ENCODE measurements around the gene FMN1. TPM values are rescaled to one million over a fixed set of nuclear protein-coding genes. Genes with fewer than 3 reads are reported as not detected.

The FMN1 gene
- polyA plus RNA-seq, 2 donors, result 1.0 to 2.1 TPM

DNA sequence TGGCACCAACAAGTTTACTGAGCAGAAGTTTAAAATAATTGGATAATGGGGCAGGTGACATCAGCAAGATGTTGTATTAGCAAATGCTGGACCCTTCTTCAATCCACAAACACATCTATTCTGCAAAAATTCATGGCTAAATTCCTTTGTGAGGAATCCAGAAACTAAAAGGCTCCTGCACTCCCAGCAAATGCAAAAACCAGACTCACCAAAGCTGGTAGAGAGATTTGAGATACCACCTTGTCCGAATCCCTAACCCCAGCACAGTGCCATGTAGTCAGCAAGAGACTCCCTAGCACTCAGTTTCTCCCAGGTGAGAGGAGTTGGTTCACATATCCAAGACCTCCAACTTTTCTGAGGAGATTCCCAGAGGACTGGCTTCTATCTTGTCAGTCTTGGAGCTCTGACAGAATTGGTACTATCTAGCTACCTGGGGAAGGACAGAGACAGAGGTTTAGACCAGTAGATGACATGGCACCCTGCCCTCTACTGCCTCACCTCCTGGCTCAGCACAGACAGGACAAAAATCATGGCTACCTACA, 454.9 kb downstream of the FMN1 start:
- WGBS, 2 donors, result 67 to 86% methylated on average over 1 of the region's 1 CpG

DNA sequence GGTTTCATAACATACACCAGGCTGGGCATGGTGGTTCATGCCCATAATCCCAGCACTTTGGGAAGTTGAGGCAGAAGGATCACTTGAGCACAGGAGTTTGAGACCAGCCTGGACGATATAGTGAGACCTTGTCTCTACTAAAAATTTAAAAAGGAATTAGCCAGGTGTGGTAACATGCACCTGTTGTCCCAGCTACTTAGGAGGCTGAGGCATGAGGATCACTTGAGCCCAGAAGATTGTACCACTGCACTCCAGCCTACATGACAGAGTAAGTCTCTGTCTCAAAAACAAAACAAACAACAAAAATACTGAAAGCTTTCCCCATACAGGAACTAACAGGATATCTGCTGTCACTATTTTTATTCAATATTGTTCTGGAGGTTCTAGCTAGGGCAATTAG, 455.8 kb downstream of the FMN1 start:
- Histone ChIP-seq H3K27me3 (ENCODE audit: control insufficient read depth in 1 of 2, insufficient read depth in 2 of 2, low read length in 2 of 2) (no peaks in the 10 kb centered on the region), H3K36me3 (ENCODE audit: control insufficient read depth in 2 of 2, insufficient read depth in 2 of 2, low read length in 1 of 2) (no peaks in the 10 kb centered on the region), H3K4me1 (ENCODE audit: control insufficient read depth in 2 of 2, insufficient read depth in 2 of 2, low read length in 1 of 2) (no peaks in the 10 kb centered on the region), H3K27ac (ENCODE audit: low read depth in 2 of 2, low read length in 1 of 2) (no peak overlapping the region), H3K9me3 (ENCODE audit: control insufficient read depth in 2 of 2, insufficient read depth in 1 of 2, low read depth in 1 of 2, low read length in 1 of 2) (no peaks in the 10 kb centered on the region), H3K4me3 (ENCODE audit: low read depth in 1 of 2, low read length in 2 of 2) (no peak overlapping the region)
- 85 to 88% methylated on average over 1 of the region's 1 CpG for WGBS, 2 donors

More for the DNA sequence above, 454.9 kb downstream of the FMN1 start:
- H3K27ac ChIP-seq (ENCODE audit: low read depth in 2 of 2, low read length in 1 of 2), result no peak overlapping the region
- H3K9me3 ChIP-seq (ENCODE audit: control insufficient read depth in 2 of 2, insufficient read depth in 1 of 2, low read depth in 1 of 2, low read length in 1 of 2), result no peaks in the 10 kb centered on the region
- no peaks in the 10 kb centered on the region for H3K27me3 ChIP-seq (ENCODE audit: control insufficient read depth in 1 of 2, insufficient read depth in 2 of 2, low read length in 2 of 2)
- no peaks in the 10 kb centered on the region for H3K36me3 ChIP-seq (ENCODE audit: control insufficient read depth in 2 of 2, insufficient read depth in 2 of 2, low read length in 1 of 2)
- no peaks in the 10 kb centered on the region for H3K4me1 ChIP-seq (ENCODE audit: control insufficient read depth in 2 of 2, insufficient read depth in 2 of 2, low read length in 1 of 2)
- no peak overlapping the region for H3K4me3 ChIP-seq (ENCODE audit: low read depth in 1 of 2, low read length in 2 of 2)

DNA sequence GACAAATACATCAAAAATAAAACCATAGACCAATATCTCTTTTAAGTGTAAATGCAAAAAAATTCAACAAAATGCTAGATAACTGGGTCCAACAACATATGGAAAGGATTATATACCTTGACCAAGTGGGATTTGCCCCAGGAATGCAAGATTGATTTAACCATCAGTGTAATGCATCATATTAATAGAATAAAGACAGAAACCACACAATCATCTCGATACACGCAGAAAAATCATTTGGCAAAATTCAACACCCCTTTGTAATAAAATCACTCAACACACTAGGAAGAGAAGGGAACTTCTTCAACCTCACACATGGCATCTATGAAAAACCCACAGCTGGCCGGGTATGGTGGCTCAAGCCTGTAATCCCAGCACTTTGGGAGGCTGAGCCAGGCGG, 457.2 kb downstream of the FMN1 start:
- H3K27ac ChIP-seq (ENCODE audit: low read depth in 2 of 2, low read length in 1 of 2), result no peak overlapping the region
- 89 to 91% methylated on average over 4 of the region's 4 CpGs for WGBS, 2 donors

DNA sequence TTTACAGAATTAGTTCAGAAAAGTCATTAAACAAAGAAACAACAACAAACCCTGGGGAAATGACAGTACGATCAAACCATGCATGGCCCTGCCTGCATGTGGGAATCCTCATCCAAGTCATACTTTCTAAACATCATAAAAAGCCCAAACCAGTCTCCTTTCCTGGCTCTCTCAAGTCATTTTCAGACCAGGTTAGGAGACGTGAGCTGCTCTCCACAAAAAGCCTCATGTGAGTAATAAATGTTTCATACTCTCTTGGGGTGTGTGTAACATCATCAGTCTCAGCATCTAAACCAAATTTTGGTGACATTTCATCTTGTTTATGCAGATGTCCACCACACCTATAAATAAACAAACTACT, 457.8 kb downstream of the FMN1 start:
- Histone ChIP-seq H3K4me1 (ENCODE audit: control insufficient read depth in 2 of 2, insufficient read depth in 2 of 2, low read length in 1 of 2) (no peaks in the 10 kb centered on the region), H3K4me3 (ENCODE audit: low read depth in 1 of 2, low read length in 2 of 2) (no peak overlapping the region), H3K36me3 (ENCODE audit: control insufficient read depth in 2 of 2, insufficient read depth in 2 of 2, low read length in 1 of 2) (no peaks in the 10 kb centered on the region), H3K9me3 (ENCODE audit: control insufficient read depth in 2 of 2, insufficient read depth in 1 of 2, low read depth in 1 of 2, low read length in 1 of 2) (no peaks in the 10 kb centered on the region), H3K27ac (ENCODE audit: low read depth in 2 of 2, low read length in 1 of 2) (no peak overlapping the region), H3K27me3 (ENCODE audit: control insufficient read depth in 1 of 2, insufficient read depth in 2 of 2, low read length in 2 of 2) (no peaks in the 10 kb centered on the region)
- 81 to 83% methylated on average over 2 of the region's 2 CpGs for WGBS, 2 donors

More for the DNA sequence above, 457.2 kb downstream of the FMN1 start:
- H3K36me3 ChIP-seq (ENCODE audit: control insufficient read depth in 2 of 2, insufficient read depth in 2 of 2, low read length in 1 of 2), result no peaks in the 10 kb centered on the region
- no peak overlapping the region for H3K4me3 ChIP-seq (ENCODE audit: low read depth in 1 of 2, low read length in 2 of 2)
- H3K4me1 ChIP-seq (ENCODE audit: control insufficient read depth in 2 of 2, insufficient read depth in 2 of 2, low read length in 1 of 2), result no peaks in the 10 kb centered on the region
- H3K9me3 ChIP-seq (ENCODE audit: control insufficient read depth in 2 of 2, insufficient read depth in 1 of 2, low read depth in 1 of 2, low read length in 1 of 2), result no peaks in the 10 kb centered on the region
- no peaks in the 10 kb centered on the region for H3K27me3 ChIP-seq (ENCODE audit: control insufficient read depth in 1 of 2, insufficient read depth in 2 of 2, low read length in 2 of 2)

DNA sequence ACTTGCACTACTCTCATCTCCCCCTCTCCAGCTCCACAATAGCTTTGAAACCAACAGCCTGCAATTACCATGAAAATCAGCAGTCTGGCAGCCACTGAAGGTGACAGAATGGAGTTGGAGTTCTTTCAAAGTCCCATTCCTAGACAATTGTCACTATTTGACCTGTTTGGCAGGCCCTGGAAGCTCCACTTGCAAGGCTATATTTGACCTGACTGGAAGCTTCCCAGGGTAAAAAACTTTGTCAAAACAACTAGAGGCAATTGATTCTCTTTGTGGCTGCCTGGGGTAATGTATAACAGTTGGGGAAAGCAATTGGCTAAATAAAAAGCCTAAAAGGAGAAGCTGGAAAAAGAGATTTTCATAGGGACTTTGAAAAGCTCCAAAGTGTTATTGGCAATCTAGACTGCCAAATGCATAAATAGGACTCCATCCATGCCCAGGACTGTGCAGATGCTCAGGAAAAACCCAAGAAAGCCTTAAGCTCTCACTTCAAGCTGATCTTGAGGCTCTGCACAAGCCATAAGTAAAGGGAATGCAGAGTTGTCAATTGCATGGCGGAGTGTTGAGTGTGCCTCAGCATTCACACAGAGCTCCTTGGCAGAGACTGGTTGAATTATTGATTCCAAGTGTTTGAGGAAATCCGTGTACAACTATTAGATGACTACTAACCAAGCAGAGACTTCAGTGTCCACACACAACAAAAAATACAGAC, 458.4 kb downstream of the FMN1 start:
- WGBS, 2 donors, result 83% methylated on average over 2 of the region's 2 CpGs
- no peak overlapping the region for H3K4me3 ChIP-seq (ENCODE audit: low read depth in 1 of 2, low read length in 2 of 2)
- H3K36me3 ChIP-seq (ENCODE audit: control insufficient read depth in 2 of 2, insufficient read depth in 2 of 2, low read length in 1 of 2), result no peaks in the 10 kb centered on the region
- no peaks in the 10 kb centered on the region for H3K9me3 ChIP-seq (ENCODE audit: control insufficient read depth in 2 of 2, insufficient read depth in 1 of 2, low read depth in 1 of 2, low read length in 1 of 2)
- H3K4me1 ChIP-seq (ENCODE audit: control insufficient read depth in 2 of 2, insufficient read depth in 2 of 2, low read length in 1 of 2), result no peaks in the 10 kb centered on the region
- no peaks in the 10 kb centered on the region for H3K27me3 ChIP-seq (ENCODE audit: control insufficient read depth in 1 of 2, insufficient read depth in 2 of 2, low read length in 2 of 2)
- no peak overlapping the region for H3K27ac ChIP-seq (ENCODE audit: low read depth in 2 of 2, low read length in 1 of 2)

DNA sequence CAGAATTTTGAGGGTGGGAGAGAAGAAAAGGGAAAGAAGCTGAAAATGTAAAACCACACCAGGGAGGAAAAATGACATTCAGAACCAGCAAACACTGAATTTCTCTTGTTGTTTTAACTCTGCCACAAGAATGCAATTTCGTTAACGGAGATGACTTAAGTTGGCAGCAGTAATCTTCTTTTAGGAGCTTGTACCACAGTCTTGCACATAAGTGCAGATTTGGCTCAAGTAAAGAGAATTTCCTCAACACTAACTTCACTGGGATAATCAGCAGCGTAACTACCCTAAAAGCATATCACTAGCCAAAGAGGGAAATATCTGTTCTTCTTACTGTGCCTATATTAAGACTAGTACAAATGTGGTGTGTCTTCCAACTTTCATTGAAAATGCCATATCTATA, 461.2 kb downstream of the FMN1 start:
- Histone ChIP-seq H3K4me3 (ENCODE audit: low read depth in 1 of 2, low read length in 2 of 2) (no peak overlapping the region), H3K27ac (ENCODE audit: low read depth in 2 of 2, low read length in 1 of 2) (no peak overlapping the region), H3K4me1 (ENCODE audit: control insufficient read depth in 2 of 2, insufficient read depth in 2 of 2, low read length in 1 of 2) (no peaks in the 10 kb centered on the region), H3K9me3 (ENCODE audit: control insufficient read depth in 2 of 2, insufficient read depth in 1 of 2, low read depth in 1 of 2, low read length in 1 of 2) (no peaks in the 10 kb centered on the region), H3K27me3 (ENCODE audit: control insufficient read depth in 1 of 2, insufficient read depth in 2 of 2, low read length in 2 of 2) (no peaks in the 10 kb centered on the region), H3K36me3 (ENCODE audit: control insufficient read depth in 2 of 2, insufficient read depth in 2 of 2, low read length in 1 of 2) (no peaks in the 10 kb centered on the region)
- WGBS, 2 donors, result 56 to 76% methylated on average over 3 of the region's 3 CpGs

DNA sequence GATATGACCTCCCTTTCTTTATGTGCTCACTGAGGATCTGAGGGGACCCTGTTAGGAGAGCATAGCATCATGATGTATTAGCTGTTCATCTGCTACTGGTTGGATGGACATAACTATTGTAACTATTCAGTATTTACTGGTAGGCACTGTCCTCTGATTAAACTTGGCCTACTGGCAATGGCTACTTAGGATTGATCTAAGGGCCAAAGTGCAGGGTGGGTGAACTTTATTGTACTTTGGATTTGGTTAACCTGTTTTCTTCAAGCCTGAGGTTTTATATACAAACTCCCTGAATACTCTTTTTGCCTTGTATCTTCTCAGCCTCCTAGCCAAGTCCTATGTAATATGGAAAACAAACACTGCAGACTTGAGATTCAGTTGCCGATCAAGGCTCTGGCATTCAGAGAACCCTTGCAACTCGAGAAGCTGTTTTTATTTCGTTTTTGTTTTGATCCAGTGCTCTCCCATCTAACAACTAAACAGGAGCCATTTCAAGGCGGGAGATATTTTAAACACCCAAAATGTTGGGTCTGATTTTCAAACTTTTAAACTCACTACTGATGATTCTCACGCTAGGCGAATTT, 461.8 kb downstream of the FMN1 start:
- no peaks in the 10 kb centered on the region for H3K4me1 ChIP-seq (ENCODE audit: control insufficient read depth in 2 of 2, insufficient read depth in 2 of 2, low read length in 1 of 2)
- 75 to 88% methylated on average over 6 of the region's 6 CpGs for WGBS, 2 donors
- no peak overlapping the region for H3K4me3 ChIP-seq (ENCODE audit: low read depth in 1 of 2, low read length in 2 of 2)
- H3K27ac ChIP-seq (ENCODE audit: low read depth in 2 of 2, low read length in 1 of 2), result no peak overlapping the region
- no peaks in the 10 kb centered on the region for H3K36me3 ChIP-seq (ENCODE audit: control insufficient read depth in 2 of 2, insufficient read depth in 2 of 2, low read length in 1 of 2)
- no peaks in the 10 kb centered on the region for H3K27me3 ChIP-seq (ENCODE audit: control insufficient read depth in 1 of 2, insufficient read depth in 2 of 2, low read length in 2 of 2)
- H3K9me3 ChIP-seq (ENCODE audit: control insufficient read depth in 2 of 2, insufficient read depth in 1 of 2, low read depth in 1 of 2, low read length in 1 of 2), result no peaks in the 10 kb centered on the region

DNA sequence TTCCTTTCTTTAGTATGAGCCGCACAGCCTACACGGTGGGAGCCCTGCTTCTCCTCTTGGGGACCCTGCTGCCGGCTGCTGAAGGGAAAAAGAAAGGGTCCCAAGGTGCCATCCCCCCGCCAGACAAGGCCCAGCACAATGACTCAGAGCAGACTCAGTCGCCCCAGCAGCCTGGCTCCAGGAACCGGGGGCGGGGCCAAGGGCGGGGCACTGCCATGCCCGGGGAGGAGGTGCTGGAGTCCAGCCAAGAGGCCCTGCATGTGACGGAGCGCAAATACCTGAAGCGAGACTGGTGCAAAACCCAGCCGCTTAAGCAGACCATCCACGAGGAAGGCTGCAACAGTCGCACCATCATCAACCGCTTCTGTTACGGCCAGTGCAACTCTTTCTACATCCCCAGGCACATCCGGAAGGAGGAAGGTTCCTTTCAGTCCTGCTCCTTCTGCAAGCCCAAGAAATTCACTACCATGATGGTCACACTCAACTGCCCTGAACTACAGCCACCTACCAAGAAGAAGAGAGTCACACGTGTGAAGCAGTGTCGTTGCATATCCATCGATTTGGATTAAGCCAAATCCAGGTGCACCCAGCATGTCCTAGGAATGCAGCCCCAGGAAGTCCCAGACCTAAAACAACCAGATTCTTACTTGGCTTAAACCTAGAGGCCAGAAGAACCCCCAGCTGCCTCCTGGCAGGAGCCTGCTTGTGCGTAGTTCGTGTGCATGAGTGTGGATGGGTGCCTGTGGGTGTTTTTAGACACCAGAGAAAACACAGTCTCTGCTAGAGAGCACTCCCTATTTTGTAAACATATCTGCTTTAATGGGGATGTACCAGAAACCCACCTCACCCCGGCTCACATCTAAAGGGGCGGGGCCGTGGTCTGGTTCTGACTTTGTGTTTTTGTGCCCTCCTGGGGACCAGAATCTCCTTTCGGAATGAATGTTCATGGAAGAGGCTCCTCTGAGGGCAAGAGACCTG, 463.5 kb downstream of the FMN1 start:
- Histone ChIP-seq H3K4me3 (ENCODE audit: low read depth in 1 of 2, low read length in 2 of 2) (no peak overlapping the region), H3K27me3 (ENCODE audit: control insufficient read depth in 1 of 2, insufficient read depth in 2 of 2, low read length in 2 of 2) (no peaks in the 10 kb centered on the region), H3K27ac (ENCODE audit: low read depth in 2 of 2, low read length in 1 of 2) (no peak overlapping the region), H3K4me1 (ENCODE audit: control insufficient read depth in 2 of 2, insufficient read depth in 2 of 2, low read length in 1 of 2) (no peaks in the 10 kb centered on the region), H3K9me3 (ENCODE audit: control insufficient read depth in 2 of 2, insufficient read depth in 1 of 2, low read depth in 1 of 2, low read length in 1 of 2) (no peaks in the 10 kb centered on the region), H3K36me3 (ENCODE audit: control insufficient read depth in 2 of 2, insufficient read depth in 2 of 2, low read length in 1 of 2) (no peaks in the 10 kb centered on the region)
- WGBS, 2 donors, result 46 to 53% methylated on average over 27 of the region's 27 CpGs

DNA sequence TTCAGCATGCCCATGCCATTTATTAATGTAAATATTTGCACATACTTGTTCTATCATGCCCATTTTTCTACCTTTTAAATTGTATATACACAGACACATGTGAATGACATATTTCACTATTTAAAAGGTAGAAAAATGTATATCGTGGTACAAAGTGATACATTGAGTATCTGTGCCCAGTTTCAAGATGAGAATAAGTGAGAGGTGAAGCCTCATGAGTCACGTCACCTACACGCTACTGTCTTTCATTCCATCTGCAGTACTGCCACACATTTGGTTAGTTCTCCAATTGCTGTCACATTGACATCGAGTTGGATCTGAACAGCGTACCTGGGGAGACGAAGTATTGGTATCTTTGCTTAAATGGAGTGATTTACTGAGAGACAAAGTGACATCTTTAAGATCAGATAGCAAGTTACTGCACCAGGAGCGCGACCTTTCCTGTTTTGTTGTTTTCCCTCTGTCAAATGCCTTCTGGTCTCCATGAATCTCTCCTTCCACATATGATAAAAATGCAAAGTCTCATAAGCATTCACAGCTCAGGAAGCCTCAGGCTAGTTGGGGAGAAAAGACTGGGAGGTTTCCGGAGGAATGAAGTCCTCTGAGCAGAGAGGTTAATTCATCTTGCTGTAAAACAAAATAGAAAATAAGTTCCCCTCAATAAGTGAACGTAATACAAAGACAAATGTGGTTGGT, 464.7 kb downstream of the FMN1 start:
- Histone ChIP-seq H3K4me3 (ENCODE audit: low read depth in 1 of 2, low read length in 2 of 2) (no peak overlapping the region), H3K4me1 (ENCODE audit: control insufficient read depth in 2 of 2, insufficient read depth in 2 of 2, low read length in 1 of 2) (no peaks in the 10 kb centered on the region), H3K27me3 (ENCODE audit: control insufficient read depth in 1 of 2, insufficient read depth in 2 of 2, low read length in 2 of 2) (no peaks in the 10 kb centered on the region), H3K27ac (ENCODE audit: low read depth in 2 of 2, low read length in 1 of 2) (no peak overlapping the region), H3K9me3 (ENCODE audit: control insufficient read depth in 2 of 2, insufficient read depth in 1 of 2, low read depth in 1 of 2, low read length in 1 of 2) (no peaks in the 10 kb centered on the region), H3K36me3 (ENCODE audit: control insufficient read depth in 2 of 2, insufficient read depth in 2 of 2, low read length in 1 of 2) (no peaks in the 10 kb centered on the region)
- WGBS, 2 donors, result 84% methylated on average over 10 of the region's 10 CpGs

Measured in esophagus (tissue), 2 donors.